K562 (cell line): ENCODE measurements around the gene VSIG10L2. TPM values are rescaled to one million over a fixed set of nuclear protein-coding genes. Genes with fewer than 3 reads are reported as not detected.

Experiments used
- ATAC-seq: fragments of 200-7000 bp; cut with Tn5 transposase; 3 replicates; pipeline ENCODE4 v1.9.1; 2020; ENCODE audit warnings: moderate library complexity
- BruUV-seq: library from RNA; stranded (reverse); fragments of 400-500 nt; replicated peaks from 2 replicates; lab custom pipeline; 2021; lab: Mats Ljungman, UMichigan
- CTCF ChIA-PET: fragments of 300-600 bp; formaldehyde crosslinking; extraction: SDS; loops from one replicate; lab custom pipeline; 2021; ENCODE audit warnings: low intra/inter-chr PET ratio; lab: Yijun Ruan, JAX
- POLR2A ChIA-PET: fragments of 300-600, 350-650 bp; sonication (Branson Sonifier 250); formaldehyde crosslinking; extraction: SDS; loops from one replicate; lab custom pipeline; 2021; ENCODE audit warnings: antibody characterized with exemption, inconsistent platforms; lab: Yijun Ruan, JAX
- DNase-seq, 4 experiments: peaks; one replicate each; pipeline versions ENCODE4 v3.0.0 to v3.0.0-alpha.2; 2011 to 2018; ENCODE audit warnings: low spot score in 3 of 4, mixed read lengths in 3 of 4; ENCODE audit errors: extremely low read depth in 1 of 4
- FAIRE-seq: peaks from 2 replicates; lab custom pipeline; 2011; peaks lifted over from hg19 to GRCh38; lab: Jason Lieb, UNC
- H2AFZ ChIP-seq: 2 replicates; pipeline ENCODE4 v1.6.0; 2011; ENCODE audit warnings: low read depth, low read length, control low read depth, inconsistent platforms
- H3K27ac ChIP-seq: fragments of 200-600 bp; 3 replicates; pipeline ENCODE4 v1.8.0; 2011; ENCODE audit warnings: low read depth, mild to moderate bottlenecking, control low read depth, inconsistent platforms, low read length, moderate library complexity, mixed read lengths; ENCODE audit errors: extremely low read depth
- H3K27me3 ChIP-seq, 2 experiments: fragments of 300-600 bp in 1 of 2; 2 replicates in 1 of 2; 3 replicates in 1 of 2; pipeline versions ENCODE4 v1.6.0 to v1.8.0; 2011; ENCODE audit warnings: inconsistent platforms in 2 of 2, low read length in 2 of 2, mild to moderate bottlenecking in 1 of 2, mixed read lengths in 1 of 2, moderate library complexity in 1 of 2; ENCODE audit not compliant: control insufficient read depth in 2 of 2, insufficient read depth in 2 of 2
- H3K36me3 ChIP-seq: fragments of 300-600 bp; 3 replicates; pipeline ENCODE4 v1.8.0; 2011; ENCODE audit warnings: mild to moderate bottlenecking, low read length, inconsistent platforms; ENCODE audit not compliant: control insufficient read depth, insufficient read depth
- H3K4me1 ChIP-seq, 2 experiments: fragments of 200-600 bp in 1 of 2; replicated peaks in 1 of 2; 2 replicates in 1 of 2; 3 replicates in 1 of 2; pipeline versions ENCODE4 v1.5.1 to v1.8.0; 2011; ENCODE audit warnings: inconsistent platforms in 2 of 2, low read length in 2 of 2, mild to moderate bottlenecking in 1 of 2, mixed read lengths in 1 of 2, moderate library complexity in 1 of 2; ENCODE audit not compliant: control insufficient read depth in 2 of 2, insufficient read depth in 2 of 2
- H3K4me2 ChIP-seq: 2 replicates; pipeline ENCODE4 v1.6.1; 2011; ENCODE audit warnings: low read length, control low read depth, inconsistent platforms, mixed read lengths; ENCODE audit not compliant: insufficient read depth
- H3K4me3 ChIP-seq: fragments of 200-600 bp; sonication (generic), shearing (Covaris generic); 2 replicates; pipeline ENCODE4 v1.5.1; 2016; ENCODE audit warnings: control low read depth, inconsistent platforms
- H3K79me2 ChIP-seq: fragments of 200-600 bp; 3 replicates; pipeline ENCODE4 v1.8.0; 2011; ENCODE audit warnings: low read length, inconsistent platforms; ENCODE audit not compliant: control insufficient read depth, insufficient read depth
- H3K9ac ChIP-seq, 2 experiments: 2 replicates each; pipeline versions ENCODE4 v1.6.0 to v1.6.1; 2011; ENCODE audit warnings: low read depth in 2 of 2, low read length in 2 of 2, control low read depth in 1 of 2, inconsistent platforms in 1 of 2, mild to moderate bottlenecking in 1 of 2, mixed read lengths in 1 of 2; ENCODE audit not compliant: insufficient read depth in 1 of 2
- H3K9me1 ChIP-seq: one replicate; pipeline ENCODE4 v1.6.0; 2011; ENCODE audit warnings: inconsistent platforms, mild to moderate bottlenecking, low read length, moderate library complexity; ENCODE audit not compliant: control insufficient read depth, insufficient read depth
- H3K9me3 ChIP-seq: replicated peaks from 2 replicates; pipeline ENCODE4 v1.5.1; 2011; ENCODE audit warnings: low read depth, low read length, inconsistent platforms; ENCODE audit not compliant: control insufficient read depth, insufficient read depth
- H4K20me1 ChIP-seq: replicated peaks from 2 replicates; pipeline ENCODE4 v1.6.1; 2011; ENCODE audit warnings: low read length, inconsistent platforms, mixed read lengths; ENCODE audit not compliant: control insufficient read depth, insufficient read depth
- ARID4B ChIP-seq: sonication (generic); formaldehyde crosslinking; IDR thresholded peaks from 2 replicates; pipeline ENCODE4 v1.8.0; 2022; ENCODE audit warnings: mild to moderate bottlenecking, missing genetic modification reagents
- BRF1 ChIP-seq: IDR thresholded peaks from 3 replicates; pipeline ENCODE4 v1.6.1; 2011; ENCODE audit warnings: borderline replicate concordance, mild to moderate bottlenecking; ENCODE audit not compliant: insufficient read length; ENCODE audit errors: extremely low read depth
- COPS2 ChIP-seq: fragments of 450-650 bp; conservative IDR thresholded peaks from 2 replicates; pipeline ENCODE4 v1.6.1; 2016; ENCODE audit warnings: mild to moderate bottlenecking, moderate library complexity
- ERF ChIP-seq: fragments of 450-650 bp; formaldehyde crosslinking; IDR thresholded peaks from 2 replicates; pipeline ENCODE4 v1.4.0; 2020; ENCODE audit warnings: mild to moderate bottlenecking, mixed read lengths
- HNRNPUL1 ChIP-seq: fragments of 200-400 bp; formaldehyde crosslinking; IDR thresholded peaks from 2 replicates; pipeline ENCODE4 v1.6.1; 2017; ENCODE audit warnings: low read length
- MTF1 ChIP-seq: fragments of 250-450 bp; sonication (Bioruptor Pico); IDR thresholded peaks from 2 replicates; pipeline ENCODE4 v1.9.0; 2021; ENCODE audit warnings: moderate library complexity, mild to moderate bottlenecking, inconsistent platforms, borderline replicate concordance
- SMARCE1 ChIP-seq: fragments of 450-650 bp; IDR thresholded peaks from 2 replicates; pipeline ENCODE4 v1.7.1; 2016; ENCODE audit warnings: mild to moderate bottlenecking
- ZNF318 ChIP-seq, 2 experiments: fragments of 450-650 bp; IDR thresholded peaks; 2 replicates each; pipeline ENCODE4 v1.6.1; 2016; ENCODE audit warnings: mild to moderate bottlenecking in 2 of 2, borderline replicate concordance in 1 of 2, low read depth in 1 of 2, moderate library complexity in 1 of 2
- ZNF354B ChIP-seq: fragments of 250-450 bp; sonication (Bioruptor Pico); IDR thresholded peaks from 2 replicates; pipeline ENCODE4 v1.4.0; 2020
- WGBS: fragments of 100-300 bp; shearing (Covaris generic); methylation state at CpG from one replicate; pipeline ENCODE4 v1.1.6; 2016; ENCODE audit warnings: low coverage, mixed read lengths; ENCODE audit not compliant: insufficient coverage; ENCODE audit errors: missing lambda C conversion rate; 5-methylcytosine and 5-hydroxymethylcytosine counted together
- in situ Hi-C: fragments of 300-500 bp; cut with MboI; formaldehyde crosslinking; loops from 4 replicates; pipeline ENCODE4 v1.15.0; 2018; ENCODE audit warnings: inconsistent platforms, mixed read lengths
- intact Hi-C: fragments of 100-400 bp; cut with micrococcal nuclease; formaldehyde crosslinking; loops from 2 replicates; pipeline ENCODE4 v1.14.2; 2022
- polyA plus RNA-seq, 8 experiments: library from polyadenylated mRNA; depleted of rRNA in 4 of 8; stranded (reverse) in 5 of 8; unstranded in 3 of 8; fragments of >200 nt; fragmentation: Nextera tagmentation in 2 of 8; fragmentation: Illumina TruSeq in 1 of 8; extraction: Ambion mirVana in 2 of 8; extraction: Trizol in 1 of 8; gene quantifications; 2 replicates each; pipeline versions ENCODE4 v1.2.1 to v1.2.3, GENCODE V29; 2011 to 2014; ENCODE audit warnings: inconsistent platforms in 1 of 8, missing spikeins in 1 of 8
- total RNA-seq, 7 experiments: library from RNA; depleted of rRNA in 6 of 7; stranded (reverse); fragments of >200 nt in 6 of 7; fragmentation: Illumina TruSeq in 2 of 7; extraction: Trizol in 2 of 7; gene quantifications; 2 replicates each; pipeline versions ENCODE4 v1.2.1 to v1.2.3, GENCODE V29; 2011 to 2021; ENCODE audit warnings: low replicate concordance in 1 of 7

Gene VSIG10L2
- total and polyA plus RNA-seq, 9 of the 15 experiments (the other 6 are each of a cell fraction or from before 2014, with no cell fraction given): not detected

- ChIA-PET CTCF (no interaction called here), POLR2A (no interaction called here)
- no peak overlapping the region for H3K4me3 ChIP-seq
- no peak overlapping the region for H2AFZ ChIP-seq
- no peaks in the 10 kb centered on the region for H3K79me2 ChIP-seq
- ATAC-seq (no peak; the same call in 2 of the 3 replicates), DNase-seq (no peak), FAIRE-seq (no peak)
- no peaks in the 10 kb centered on the region for H3K9me3 ChIP-seq
- no peak overlapping the region for H3K4me2 ChIP-seq
- H3K9me1 ChIP-seq: no peaks in the 10 kb centered on the region
- no peak overlapping the region for H3K27ac ChIP-seq
- H3K36me3 ChIP-seq: no peaks in the 10 kb centered on the region
- H3K4me1 ChIP-seq: peaks cover 2 to 16% of the 10 kb centered on the region in 2 experiments; a peak in 2 of 5 replicates
- H4K20me1 ChIP-seq: peaks cover 5% of the 10 kb centered on the region
- intact Hi-C loops (no loop called here), in situ Hi-C loops (no loop called here)
- no peak overlapping the region for H3K9ac ChIP-seq
- 16% methylated on average over 19 of the region's 24 CpGs for WGBS
- H3K27me3 ChIP-seq: peaks cover 48 to 85% of the 10 kb centered on the region in 2 experiments
- no TSS peak for BruUV-seq
- TF ChIP-seq ARID4B (CRISPR knock-in tag) (no peak), HNRNPUL1 (no peak), COPS2 (no peak), ZNF318 (IDR thresholded peaks at IDR 0.05; ENCODE audit: borderline replicate concordance in 1 of 2, low read depth in 1 of 2) (no peak), BRF1 (no peak), SMARCE1 (no peak), ERF (CRISPR knock-in tag) (no peak), MTF1 (CRISPR knock-in tag) (no peak), ZNF354B (CRISPR knock-in tag) (no peak)
Observed at GRCh38 chr11:125947419-125948277, 1.8 kb downstream of the VSIG10L2 start.
